GM20431 (cell line): ENCODE results near the gene ERG.

Source experiments
- in situ Hi-C: fragments of 300-500 bp; cut with MseI, MboI; formaldehyde crosslinking; loops from one replicate; pipeline ENCODE4 v1.15.0; 2020; ENCODE audit warnings: low sequenced_read_pairs; ENCODE audit not compliant: unreplicated experiment

ERG gene

GRCh38 chr21:38401191-38401926, 96.9 kb downstream of the ERG start:
- in situ Hi-C loops, result no loop called here

DNA sequence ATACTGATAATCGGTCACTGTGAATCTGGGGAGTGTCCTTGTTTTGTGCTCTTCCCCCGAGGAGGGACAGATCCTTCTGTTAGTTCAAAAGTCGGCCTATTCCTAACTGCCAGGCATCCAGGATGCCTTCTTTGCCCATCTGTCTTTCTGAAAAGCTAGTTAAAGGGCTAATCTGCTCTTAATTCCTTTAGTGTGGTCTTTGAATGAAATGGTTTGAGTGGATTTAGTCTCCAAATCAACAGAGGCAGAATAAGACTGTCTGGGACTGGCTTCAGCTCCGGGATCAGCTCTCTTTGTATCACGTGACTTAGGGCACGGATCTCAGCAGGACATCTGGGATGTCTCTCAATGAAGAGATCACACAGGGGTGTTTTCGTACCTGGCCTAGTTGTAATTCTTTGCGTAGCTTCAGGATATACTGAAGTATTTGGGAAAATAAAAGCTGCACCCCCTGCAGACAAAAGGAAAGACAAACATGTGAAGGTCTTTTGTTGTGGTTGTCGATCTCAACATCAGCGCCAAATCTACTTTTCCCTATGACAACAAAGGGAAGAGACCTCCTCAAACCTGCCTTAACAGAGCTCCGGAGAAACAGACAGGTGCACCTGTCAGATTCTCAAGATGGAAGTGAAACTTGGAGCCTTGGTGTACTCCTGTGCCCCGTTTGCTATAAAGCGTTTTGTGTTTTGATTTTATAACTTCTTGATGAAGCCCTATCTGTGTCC, 97.9 kb downstream of the ERG start:
- in situ Hi-C loops, result no loop called here

DNA sequence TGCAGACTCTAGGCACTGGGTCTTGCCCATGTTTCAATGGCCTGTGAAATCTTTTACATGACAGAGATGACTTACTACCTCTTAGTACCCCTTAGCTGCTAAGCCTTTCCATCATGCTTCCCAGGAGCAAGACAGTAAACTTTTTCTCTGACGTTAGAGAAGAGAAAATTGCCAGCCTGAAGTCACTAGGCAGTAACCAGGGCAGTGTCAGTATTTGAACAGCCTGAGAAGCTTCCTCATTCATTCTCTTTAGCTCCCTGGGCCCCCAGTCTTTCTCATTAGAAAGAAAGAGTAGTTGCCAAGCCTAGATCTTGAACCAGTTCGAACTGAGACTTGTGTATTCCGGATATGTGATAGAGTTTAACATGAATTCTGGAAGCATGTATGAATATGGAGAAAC, 99.2 kb downstream of the ERG start:
- in situ Hi-C loops, result no loop called here

DNA sequence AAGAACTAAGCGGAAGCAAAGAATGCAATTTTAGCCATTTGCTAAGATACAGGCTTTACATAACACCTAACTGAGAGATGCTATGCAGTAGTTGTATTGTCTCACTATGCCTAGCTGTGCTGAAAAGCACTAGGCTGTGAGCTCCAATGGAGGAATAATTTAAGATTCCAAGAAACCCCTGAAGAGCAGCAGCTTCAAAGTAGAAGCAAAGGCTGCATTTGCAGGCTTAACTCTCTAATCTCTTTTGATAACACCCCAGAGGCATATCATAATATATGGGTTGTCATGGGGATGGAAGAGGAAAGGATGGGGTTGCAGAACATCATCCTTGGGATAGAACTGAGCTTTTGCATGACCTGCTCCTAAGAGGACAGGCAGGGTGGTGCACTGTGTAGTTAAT, 102.0 kb downstream of the ERG start:
- in situ Hi-C loops, result no loop called here

DNA sequence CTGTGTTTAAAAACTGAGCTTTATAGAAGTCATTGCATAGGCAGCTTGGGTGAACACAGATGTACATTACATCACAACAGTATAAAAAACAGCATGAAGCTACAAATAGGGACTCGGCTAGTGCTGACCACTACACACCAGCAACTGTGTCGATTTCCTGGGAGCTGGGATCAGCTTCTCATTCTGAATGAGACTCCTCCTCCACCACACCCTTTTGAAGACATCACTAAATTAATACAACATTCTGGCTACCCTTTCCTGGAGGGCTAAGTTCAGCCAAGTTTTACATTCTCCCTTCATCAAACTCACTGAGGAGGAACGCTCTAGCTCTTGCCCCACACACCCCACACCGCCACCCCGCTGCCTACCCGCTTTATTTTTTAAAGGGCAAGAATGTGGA, 102.7 kb downstream of the ERG start:
- in situ Hi-C loops, result no loop called here

- in situ Hi-C loops, result no loop called here
Observed at GRCh38 chr21:38392661-38393060, 105.6 kb downstream of the ERG start.

DNA sequence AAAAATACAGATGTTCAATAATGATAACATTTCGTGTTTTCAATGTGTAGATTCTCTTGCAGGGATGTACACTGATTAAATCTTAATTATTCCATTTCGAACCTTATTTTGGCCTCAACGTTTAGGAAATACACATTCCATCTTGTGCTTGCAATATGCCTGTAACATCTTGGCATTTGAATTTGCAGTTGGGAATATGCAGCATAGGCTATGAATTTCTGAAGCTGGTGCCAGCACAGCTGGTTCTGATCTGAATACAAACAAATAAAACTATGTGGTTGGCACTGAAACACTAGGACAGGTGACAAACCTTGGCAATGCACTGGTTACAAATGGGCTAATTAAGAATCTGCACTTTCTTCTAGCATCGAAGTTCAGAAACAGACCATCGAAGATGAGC, 108.4 kb downstream of the ERG start:
- in situ Hi-C loops, result no loop called here

DNA sequence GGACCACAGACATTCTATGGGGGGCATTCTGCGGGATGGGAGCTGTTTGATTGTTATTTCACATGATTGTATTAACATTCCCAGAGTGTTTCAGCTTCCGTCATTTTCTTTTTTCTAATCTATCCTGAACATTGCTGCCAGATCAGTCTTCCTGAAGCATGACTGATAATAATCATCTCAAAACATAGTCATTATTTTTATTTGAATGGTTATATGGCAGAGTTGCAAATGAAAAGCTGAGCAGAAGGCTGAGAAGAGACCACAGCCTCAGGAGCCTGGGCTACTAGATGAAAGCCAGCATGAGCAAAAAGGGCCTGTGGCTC, 109.0 kb downstream of the ERG start:
- in situ Hi-C loops, result no loop called here

- in situ Hi-C loops, result no loop called here
Observed at GRCh38 chr21:38388647-38389353, 109.5 kb downstream of the ERG start.

- in situ Hi-C loops, result no loop called here
Observed at GRCh38 chr21:38388203-38388602, 110.1 kb downstream of the ERG start.

DNA sequence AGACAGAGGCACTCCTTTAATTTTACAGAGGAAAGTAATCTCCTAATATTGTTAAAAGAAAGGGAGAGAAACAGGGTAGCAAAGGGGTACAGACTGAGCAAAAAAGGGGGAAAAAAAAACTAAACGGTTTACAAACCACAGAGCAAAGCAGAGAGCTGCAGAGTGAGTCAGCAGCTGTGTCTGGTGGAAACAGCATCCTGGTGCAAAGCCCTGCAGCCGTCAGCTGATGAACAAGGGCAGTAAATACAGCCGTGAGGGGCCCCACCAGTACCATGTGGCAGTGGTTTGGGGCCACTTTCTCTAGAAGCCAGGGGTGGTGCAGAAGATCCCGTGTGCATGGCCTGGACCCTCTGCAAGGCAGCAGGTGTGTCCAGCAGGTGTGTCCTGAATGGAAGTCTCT, 111.3 kb downstream of the ERG start:
- in situ Hi-C loops, result no loop called here

DNA sequence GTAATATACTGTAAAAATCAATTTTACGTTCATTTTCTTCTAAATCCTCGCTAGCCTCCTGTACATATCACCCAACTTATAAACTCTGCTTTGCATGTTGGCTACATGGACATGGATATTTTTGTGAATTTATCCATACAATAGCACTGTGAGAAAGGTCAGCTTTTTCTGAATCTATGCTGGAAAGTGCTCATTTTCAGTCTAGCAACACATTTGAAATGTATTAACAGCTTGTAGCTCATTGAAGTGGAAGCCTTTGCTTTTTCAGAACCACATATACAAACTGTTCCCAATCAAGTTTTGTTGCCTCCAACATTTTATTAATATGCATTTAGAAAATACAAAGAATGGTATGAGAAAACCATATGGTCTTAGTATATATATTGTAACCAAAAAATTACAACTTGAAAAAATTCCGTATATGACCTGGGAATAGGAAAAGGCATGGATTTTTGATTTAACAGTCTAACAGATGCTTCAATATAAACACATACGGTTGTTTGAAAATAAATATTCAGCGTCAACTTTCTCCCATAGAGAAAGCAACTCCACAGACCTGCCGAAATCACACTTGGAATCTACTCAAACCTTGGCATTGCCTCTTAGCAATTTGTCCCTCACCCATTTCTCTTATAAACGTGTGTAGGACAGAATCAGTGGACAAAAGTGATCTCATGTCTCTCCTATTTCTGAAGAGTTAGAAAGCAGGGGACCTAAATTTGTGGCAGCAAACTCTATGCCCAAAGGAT, 112.7 kb downstream of the ERG start:
- in situ Hi-C loops, result no loop called here

DNA sequence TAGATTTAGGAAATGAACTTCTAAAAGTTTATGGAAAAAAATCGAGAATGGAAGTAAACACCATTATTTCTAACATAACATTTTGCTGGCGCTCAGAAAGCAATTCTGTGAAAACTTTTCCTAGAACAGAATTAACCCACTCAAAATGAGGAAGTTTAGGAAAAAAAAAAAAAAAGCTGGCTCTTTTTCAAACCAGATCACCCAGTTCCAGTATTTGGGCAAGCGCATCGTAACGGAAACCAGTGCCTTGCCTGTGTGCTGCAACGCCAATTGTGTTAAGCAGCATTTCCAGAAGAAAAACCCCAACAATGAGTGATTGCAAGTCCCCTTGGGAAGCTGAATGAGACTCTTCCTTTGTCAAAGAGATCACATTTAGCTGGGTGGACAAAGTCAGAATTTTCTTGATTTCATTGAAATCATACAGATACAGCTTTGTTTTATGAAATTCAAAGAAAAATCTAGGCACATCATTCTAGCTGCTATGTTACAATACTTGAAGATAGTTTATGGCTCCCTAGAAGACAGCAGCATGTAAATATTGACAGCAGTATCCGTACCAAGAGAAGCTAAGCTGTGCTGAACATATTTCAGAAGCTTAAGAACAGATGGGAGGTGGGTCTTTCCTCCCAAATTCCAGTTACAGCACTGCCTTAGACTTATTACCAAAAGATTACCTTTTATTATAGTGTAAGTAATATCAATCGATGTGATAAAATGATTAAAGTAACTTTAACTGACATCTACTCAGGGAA, 113.4 kb downstream of the ERG start:
- in situ Hi-C loops, result no loop called here

DNA sequence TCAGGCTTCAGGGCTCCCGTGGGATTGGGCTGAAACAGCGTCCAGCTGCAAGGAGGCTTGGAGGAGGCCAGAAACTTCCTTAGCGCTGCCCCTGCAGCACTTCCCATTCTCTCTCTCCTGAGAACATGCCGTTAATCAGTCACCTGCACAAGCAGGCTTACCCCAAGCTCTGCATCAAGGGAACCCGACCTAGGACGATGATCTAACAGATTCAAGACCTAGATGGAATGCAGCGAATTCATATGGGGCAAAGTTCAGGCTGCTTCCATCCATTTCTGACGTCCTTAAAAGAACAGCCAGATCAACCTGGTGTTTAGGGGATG, 114.1 kb downstream of the ERG start:
- in situ Hi-C loops, result no loop called here

DNA sequence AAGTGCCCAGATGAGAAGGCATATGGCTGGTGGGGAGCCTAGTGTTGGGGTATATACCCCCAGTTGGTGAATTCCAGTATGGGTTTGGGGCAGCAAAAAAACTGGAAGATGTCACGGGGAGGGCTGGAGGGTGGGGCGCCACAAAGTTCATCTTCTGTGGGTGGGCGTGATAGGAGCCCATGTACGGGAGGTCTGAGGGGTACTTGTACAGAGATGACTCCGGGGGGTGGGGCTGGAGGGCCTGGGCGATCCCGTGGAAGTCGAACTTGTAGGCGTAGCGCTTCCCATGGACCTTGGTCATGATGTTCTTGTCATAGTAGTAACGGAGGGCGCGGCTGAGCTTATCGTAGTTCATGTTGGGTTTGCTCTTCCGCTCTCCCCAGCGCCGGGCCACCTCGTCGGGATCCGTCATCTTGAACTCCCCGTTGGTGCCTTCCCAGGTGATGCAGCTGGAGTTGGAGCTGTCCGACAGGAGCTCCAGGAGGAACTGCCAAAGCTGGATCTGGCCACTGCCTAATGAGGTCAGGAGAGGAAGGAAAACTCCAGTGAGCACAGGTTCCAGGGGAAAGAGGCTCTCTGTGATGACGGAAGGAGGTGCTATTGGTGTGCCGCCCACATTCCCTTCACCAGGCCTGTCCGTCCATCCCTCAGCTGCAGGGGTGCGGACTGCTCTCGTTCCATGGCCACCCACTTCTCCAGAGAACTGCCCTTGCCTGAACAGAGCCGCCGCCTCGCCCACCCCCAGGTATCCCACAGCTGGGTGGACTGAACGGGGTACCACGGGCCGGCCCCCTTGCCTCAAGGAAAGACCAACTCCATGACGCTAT, 114.7 kb downstream of the ERG start:
- in situ Hi-C loops, result no loop called here

DNA sequence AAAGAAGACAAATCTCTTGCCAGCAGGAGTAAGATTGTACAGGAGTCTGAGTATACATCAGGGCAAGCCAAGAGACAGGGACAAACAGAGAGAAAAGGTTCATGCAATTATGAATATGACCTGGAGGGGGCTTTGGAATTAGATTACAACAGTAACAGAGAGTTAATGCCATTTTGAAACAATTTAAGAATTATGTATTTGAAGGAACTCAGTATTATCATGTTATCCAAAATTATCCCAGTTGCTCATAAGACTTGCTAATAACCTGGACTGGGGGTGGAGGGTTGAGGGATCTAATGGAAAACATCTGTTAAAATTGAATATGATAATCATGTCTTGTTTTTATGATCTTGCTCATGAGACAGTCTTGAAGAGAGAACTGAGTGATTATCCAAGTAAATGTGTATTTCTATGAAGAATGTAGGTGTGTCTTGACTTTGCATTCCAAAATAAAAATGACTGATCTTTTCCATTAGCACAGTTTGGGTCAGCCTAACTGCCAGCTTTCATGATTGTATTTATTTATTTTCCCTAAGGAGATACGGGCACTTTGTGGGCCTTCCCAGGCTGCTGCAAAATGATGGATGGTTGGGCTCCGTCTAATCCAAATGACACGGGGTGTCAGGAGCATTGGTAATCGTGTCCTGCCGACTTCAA, 117.7 kb downstream of the ERG start:
- in situ Hi-C loops, result no loop called here

GRCh38 chr21:38379147-38379546, 119.1 kb downstream of the ERG start:
- in situ Hi-C loops, result no loop called here

DNA sequence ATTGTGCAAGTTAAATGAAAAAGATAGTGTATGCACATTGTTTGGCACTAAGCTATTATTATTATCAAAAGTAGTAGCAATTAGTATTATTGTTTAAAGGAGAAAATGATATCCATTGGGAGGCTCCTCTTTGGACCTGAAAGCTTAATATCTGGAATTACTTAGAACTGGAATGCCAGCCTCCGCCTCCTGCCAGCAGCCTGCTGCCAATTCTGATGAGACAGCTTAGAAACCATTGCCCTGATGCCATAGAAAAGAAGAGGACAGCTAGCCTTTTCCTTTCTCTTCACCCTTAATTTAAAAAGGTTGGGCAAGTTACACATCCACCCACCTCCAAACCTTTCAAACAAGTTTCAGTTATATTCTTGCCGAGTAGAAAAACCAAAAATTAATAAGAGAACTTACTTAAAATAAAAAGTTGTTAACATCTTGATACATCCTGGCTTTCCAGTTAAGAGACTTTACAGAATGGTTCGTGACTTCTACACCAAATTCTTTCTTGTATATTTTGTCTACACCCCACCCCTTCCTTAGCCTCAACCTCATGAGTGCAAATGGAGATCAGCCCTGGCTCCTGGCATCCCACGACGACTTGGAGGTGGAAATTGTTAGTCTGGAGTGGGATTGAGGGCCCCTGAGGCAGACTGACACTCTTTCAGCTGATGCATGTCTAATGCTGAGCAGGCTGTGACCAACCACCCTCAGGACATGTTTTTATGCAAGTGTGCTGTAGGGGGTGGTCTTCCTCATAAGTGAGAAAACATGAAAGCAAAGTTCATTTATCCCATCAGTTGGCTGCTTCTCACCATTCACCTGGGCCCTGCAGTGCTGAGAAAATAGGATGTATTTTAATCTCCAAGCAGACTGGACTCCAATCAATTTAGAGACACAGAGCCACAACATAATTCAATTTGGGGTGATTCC, 120.8 kb downstream of the ERG start:
- in situ Hi-C loops, result no loop called here
